GM21528 (cell line): ENCODE measurements around the gene DNM2.

Source experiments
- ATAC-seq: cut with Tn5 transposase; IDR thresholded peaks from one replicate; pipeline ENCODE4 v1.9.1; 2021; ENCODE audit warnings: mild to moderate bottlenecking, moderate library complexity; ENCODE audit not compliant: unreplicated experiment, low FRiP score

DNM2 gene

GRCh38 chr19:10768936-10769335 lies 51.1 kb downstream of the DNM2 start:
- ATAC-seq, result no peak

GRCh38 chr19:10769533-10770491 lies 51.9 kb downstream of the DNM2 start:
- ATAC-seq, result no peak

GRCh38 chr19:10773969-10774368 lies 56.1 kb downstream of the DNM2 start:
- no peak for ATAC-seq

GRCh38 chr19:10774893-10775292 lies 57.0 kb downstream of the DNM2 start:
- no peak for ATAC-seq

GRCh38 chr19:10776900-10777650 lies 59.2 kb downstream of the DNM2 start:
- ATAC-seq, result no peak

GRCh38 chr19:10780368-10780767 lies 62.5 kb downstream of the DNM2 start:
- ATAC-seq, result no peak

GRCh38 chr19:10782795-10783194 lies 64.9 kb downstream of the DNM2 start:
- no peak for ATAC-seq

- ATAC-seq, result no peak
These were observed 66.4 kb downstream of the DNM2 start for GRCh38 chr19:10784257-10784656.

GRCh38 chr19:10788146-10788545 lies 70.3 kb downstream of the DNM2 start:
- no peak for ATAC-seq

- no peak for ATAC-seq
These were observed 72.0 kb downstream of the DNM2 start for GRCh38 chr19:10789866-10790265.

- ATAC-seq, result no peak
These were observed 78.8 kb downstream of the DNM2 start for GRCh38 chr19:10796653-10797052.

GRCh38 chr19:10797078-10797477 lies 79.2 kb downstream of the DNM2 start:
- ATAC-seq, result no peak

- no peak for ATAC-seq
These were observed 79.8 kb downstream of the DNM2 start for GRCh38 chr19:10797541-10798256.

GRCh38 chr19:10800488-10800887 lies 82.6 kb downstream of the DNM2 start:
- no peak for ATAC-seq

GRCh38 chr19:10802479-10802878 lies 84.6 kb downstream of the DNM2 start:
- ATAC-seq, result no peak

GRCh38 chr19:10803252-10803651 lies 85.4 kb downstream of the DNM2 start:
- ATAC-seq, result no peak

- no peak for ATAC-seq
These were observed 87.3 kb downstream of the DNM2 start for GRCh38 chr19:10805065-10805757.

- no peak for ATAC-seq
These were observed 87.9 kb downstream of the DNM2 start for GRCh38 chr19:10805758-10806247.

GRCh38 chr19:10808937-10809649 lies 91.2 kb downstream of the DNM2 start:
- no peak for ATAC-seq
